Measurements from ENCODE around the gene ARID1A. TPM values are rescaled to one million over a fixed set of nuclear protein-coding genes. Genes with fewer than 3 reads are reported as not detected.

The ARID1A gene
- total and polyA plus RNA-seq, 2 experiments from 2014 or later: 8.2 to 13.4 TPM

DNA sequence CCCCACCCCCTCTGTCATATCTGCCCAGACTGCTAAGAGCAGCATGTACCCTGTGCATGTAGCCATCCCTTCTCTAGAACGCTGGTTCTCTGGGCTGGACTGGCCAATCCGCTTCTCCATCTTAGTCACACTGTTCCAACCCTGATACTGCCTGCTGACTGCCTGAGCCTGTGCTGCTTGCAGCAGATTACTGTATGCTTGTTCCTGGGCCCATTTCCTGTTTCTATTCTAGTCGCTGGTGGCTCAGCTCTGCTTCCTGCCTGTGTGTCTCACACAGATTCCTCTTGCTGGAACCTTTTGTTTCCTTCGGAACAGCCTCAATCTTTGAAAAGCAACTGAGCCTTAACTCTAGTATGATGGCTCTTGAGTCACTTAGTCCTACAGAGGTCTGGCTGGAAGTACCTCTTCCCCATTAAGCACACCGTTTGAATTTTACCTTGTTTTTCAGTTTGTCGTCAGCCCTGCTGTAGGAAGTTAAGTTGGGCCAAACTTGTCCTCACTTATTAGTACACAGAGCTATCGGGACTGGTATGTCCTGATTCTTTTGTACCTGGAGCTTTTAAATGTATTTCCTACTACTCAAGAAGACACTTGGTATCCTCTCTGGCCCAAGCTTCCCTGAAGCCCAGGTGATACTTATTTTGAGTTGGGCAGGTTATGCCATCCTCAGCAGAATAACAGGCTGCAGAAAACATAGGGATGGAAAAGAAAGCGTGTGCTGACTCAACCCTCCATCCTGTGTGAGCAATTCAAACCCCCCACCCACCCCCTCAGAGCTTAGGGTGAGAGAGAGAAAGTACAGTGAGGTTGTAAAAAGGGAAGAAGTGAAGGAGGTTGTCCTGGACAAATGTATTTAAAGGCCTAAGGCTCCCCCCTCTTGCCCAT is 48.5 kb downstream of the ARID1A start:
- H3K79me2 ChIP-seq (ENCODE audit: insufficient read depth): peaks cover 99% of the 10 kb centered on the region
- peak overlapping the region; percentile 29; the same call in 1 of the 2 replicates for H3K9ac ChIP-seq
- H3K36me3 ChIP-seq (ENCODE audit: low read depth): 0 out of 2 replicates have a peak, but pooled peaks cover 4% of the 10 kb centered on the region
- DNase-seq: peak; percentile 83
- in situ Hi-C loops (cut with MboI): no loop called here
- H3K27me3 ChIP-seq (replicated peaks; ENCODE audit: insufficient read depth): no peaks in the 10 kb centered on the region
- H3K9me2 ChIP-seq (ENCODE audit: insufficient read depth): no peaks in the 10 kb centered on the region
- peak overlapping the region; percentile 60 for H3K4me2 ChIP-seq (ENCODE audit: unreplicated experiment)
- peaks cover 24% of the 10 kb centered on the region for H3K4me1 ChIP-seq (ENCODE audit: insufficient read depth)
- H3F3A ChIP-seq (ENCODE audit: insufficient read depth): peaks cover 37% of the 10 kb centered on the region
- H4K20me1 ChIP-seq (ENCODE audit: insufficient read depth): 0 out of 2 replicates have a peak, but pooled peaks cover 4% of the 10 kb centered on the region
- peak overlapping the region; percentile 26; the same call in 1 of the 2 replicates for H3K4me3 ChIP-seq
- H2AFZ ChIP-seq: no peak overlapping the region
- 21 to 29% methylated on average over 7 to 8 of the region's 8 CpGs for WGBS, 2 experiments (ENCODE audit: low coverage in 1 of 2, low lambda C conversion rate in 2 of 2, missing lambda C conversion rate in 2 of 2)
- no peaks in the 10 kb centered on the region for H3K9me3 ChIP-seq (ENCODE audit: low read depth)
- peak overlapping the region; percentile 76 for H3K27ac ChIP-seq
- TF ChIP-seq EZH2phosphoT487 (IDR thresholded peaks at IDR 0.05; ENCODE audit: insufficient read depth, low read depth) (no peak), EZH2 (IDR thresholded peaks at IDR 0.05; ENCODE audit: insufficient read depth, poor library complexity, severe bottlenecking) (no peak)

DNA sequence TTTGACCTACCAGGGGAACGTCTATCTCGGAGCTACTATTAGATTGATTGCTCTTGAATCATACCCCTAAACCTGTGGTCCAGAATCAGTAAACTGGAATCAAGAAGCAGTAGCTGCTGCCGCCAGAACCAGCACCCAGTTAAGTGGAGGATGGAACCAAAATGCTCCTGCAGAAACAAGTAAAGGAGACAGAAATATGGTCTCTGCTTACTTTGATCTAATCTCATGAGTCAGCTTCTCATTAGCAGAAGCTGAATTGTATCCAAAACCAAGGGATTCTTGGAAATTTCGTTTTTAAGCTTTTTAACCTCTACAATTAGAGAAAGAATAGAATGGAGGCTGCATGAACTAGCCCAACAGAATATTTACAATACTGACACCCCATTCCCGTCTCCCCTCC is 49.4 kb downstream of the ARID1A start:
- 0 out of 2 replicates have a peak, but pooled peaks cover 4% of the 10 kb centered on the region for H4K20me1 ChIP-seq (ENCODE audit: insufficient read depth)
- no peaks in the 10 kb centered on the region for H3K9me3 ChIP-seq (ENCODE audit: low read depth)
- H3K4me1 ChIP-seq (ENCODE audit: insufficient read depth): peaks cover 24% of the 10 kb centered on the region
- H3K9me2 ChIP-seq (ENCODE audit: insufficient read depth): no peaks in the 10 kb centered on the region
- WGBS, 2 experiments (ENCODE audit: low coverage in 1 of 2, low lambda C conversion rate in 2 of 2, missing lambda C conversion rate in 2 of 2): 40% methylated on average over 5 of the region's 5 CpGs
- H3K27ac ChIP-seq: peak overlapping the region; percentile 76
- H3K27me3 ChIP-seq (replicated peaks; ENCODE audit: insufficient read depth): no peaks in the 10 kb centered on the region
- peak; percentile 54 for DNase-seq
- H3K36me3 ChIP-seq (ENCODE audit: low read depth): 0 out of 2 replicates have a peak, but pooled peaks cover 12% of the 10 kb centered on the region
- TF ChIP-seq EZH2 (IDR thresholded peaks at IDR 0.05; ENCODE audit: insufficient read depth, poor library complexity, severe bottlenecking) (no peak), EZH2phosphoT487 (IDR thresholded peaks at IDR 0.05; ENCODE audit: insufficient read depth, low read depth) (no peak)
- in situ Hi-C loops (cut with MboI): no loop called here
- peaks cover 37% of the 10 kb centered on the region for H3F3A ChIP-seq (ENCODE audit: insufficient read depth)
- no peak overlapping the region for H2AFZ ChIP-seq
- H3K4me2 ChIP-seq (ENCODE audit: unreplicated experiment): peak overlapping the region; percentile 60
- 0 out of 2 replicates have a peak overlapping the region, but pooled peaks have one; percentile 9 for H3K9ac ChIP-seq
- peak overlapping the region; percentile 2; the same call in 1 of the 2 replicates for H3K4me3 ChIP-seq
- peaks cover 99% of the 10 kb centered on the region for H3K79me2 ChIP-seq (ENCODE audit: insufficient read depth)

DNA sequence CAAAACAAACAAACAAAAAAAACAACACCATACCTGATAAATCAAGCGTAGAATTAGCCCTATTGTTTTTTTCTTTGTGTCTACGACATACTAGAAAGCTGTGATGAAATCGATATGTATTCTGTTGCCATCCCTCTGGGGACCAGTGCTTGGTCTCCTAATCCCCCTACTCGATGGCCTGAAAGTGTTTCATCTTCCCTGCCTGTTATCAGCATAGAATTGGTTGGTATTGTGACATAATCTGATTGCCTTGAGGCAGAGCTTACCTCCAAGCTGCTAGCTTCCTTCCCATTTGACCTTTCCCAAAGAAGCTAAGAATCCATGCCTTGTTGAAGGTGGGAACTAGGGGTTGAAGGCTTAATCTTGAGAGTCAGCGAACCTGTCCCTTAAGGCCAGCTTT is 51.2 kb downstream of the ARID1A start:
- 95 to 98% methylated on average over 5 of the region's 5 CpGs for WGBS, 2 experiments (ENCODE audit: low coverage in 1 of 2, low lambda C conversion rate in 2 of 2, missing lambda C conversion rate in 2 of 2)
- Histone ChIP-seq H4K20me1 (ENCODE audit: insufficient read depth) (no peaks in the 10 kb centered on the region), H3K4me3 (no peak overlapping the region), H3K4me1 (ENCODE audit: insufficient read depth) (peaks cover 24% of the 10 kb centered on the region), H3K36me3 (ENCODE audit: low read depth) (0 out of 2 replicates have a peak, but pooled peaks cover 13% of the 10 kb centered on the region), H3K9ac (no peak overlapping the region), H3K4me2 (ENCODE audit: unreplicated experiment) (no peak overlapping the region), H3K27ac (no peak overlapping the region), H3K9me3 (ENCODE audit: low read depth) (no peaks in the 10 kb centered on the region), H3F3A (ENCODE audit: insufficient read depth) (peaks cover 32% of the 10 kb centered on the region), H3K27me3 (replicated peaks; ENCODE audit: insufficient read depth) (no peaks in the 10 kb centered on the region), H3K79me2 (ENCODE audit: insufficient read depth) (peaks cover 99% of the 10 kb centered on the region), H3K9me2 (ENCODE audit: insufficient read depth) (no peaks in the 10 kb centered on the region), H2AFZ (no peak overlapping the region)
- no peak for DNase-seq
- in situ Hi-C loops (cut with MboI): no loop called here
- no peak for TF ChIP-seq EZH2phosphoT487 (IDR thresholded peaks at IDR 0.05; ENCODE audit: insufficient read depth, low read depth)
- TF ChIP-seq EZH2 (IDR thresholded peaks at IDR 0.05; ENCODE audit: insufficient read depth, poor library complexity, severe bottlenecking): no peak

DNA sequence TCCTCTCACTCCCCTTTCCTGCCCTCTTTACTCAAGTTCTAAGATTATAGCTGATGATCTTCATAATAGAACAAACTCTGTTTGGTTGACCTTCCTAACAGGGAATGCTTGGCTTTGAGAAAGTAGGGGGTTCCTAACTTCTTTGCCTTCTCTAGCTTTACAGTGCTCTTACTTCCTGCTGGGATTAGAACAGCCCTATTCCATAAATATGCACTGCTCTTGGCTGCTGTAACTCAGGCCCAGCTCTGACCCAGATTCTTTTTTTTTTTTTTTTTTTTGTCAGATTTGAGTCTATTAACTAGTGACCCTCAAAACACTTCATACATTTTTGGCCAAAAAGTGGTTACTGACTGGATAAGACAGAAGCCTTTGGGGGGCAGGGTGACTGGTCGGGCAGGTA is 52.5 kb downstream of the ARID1A start:
- H3K27ac ChIP-seq: no peak overlapping the region

More for the DNA sequence above, 52.5 kb downstream of the ARID1A start:
- Histone ChIP-seq H3K9me2 (ENCODE audit: insufficient read depth) (no peaks in the 10 kb centered on the region), H4K20me1 (ENCODE audit: insufficient read depth) (no peaks in the 10 kb centered on the region), H3K4me1 (ENCODE audit: insufficient read depth) (peaks cover 24% of the 10 kb centered on the region), H3K4me2 (ENCODE audit: unreplicated experiment) (no peak overlapping the region), H3K9ac (no peak overlapping the region), H2AFZ (no peak overlapping the region), H3K27me3 (replicated peaks; ENCODE audit: insufficient read depth) (no peaks in the 10 kb centered on the region), H3K79me2 (ENCODE audit: insufficient read depth) (peaks cover 99% of the 10 kb centered on the region), H3F3A (ENCODE audit: insufficient read depth) (peaks cover 27% of the 10 kb centered on the region), H3K36me3 (ENCODE audit: low read depth) (0 out of 2 replicates have a peak, but pooled peaks cover 10% of the 10 kb centered on the region), H3K9me3 (ENCODE audit: low read depth) (no peaks in the 10 kb centered on the region), H3K4me3 (no peak overlapping the region)
- DNase-seq: no peak
- TF ChIP-seq EZH2phosphoT487 (IDR thresholded peaks at IDR 0.05; ENCODE audit: insufficient read depth, low read depth) (no peak), EZH2 (IDR thresholded peaks at IDR 0.05; ENCODE audit: insufficient read depth, poor library complexity, severe bottlenecking) (no peak)
- in situ Hi-C loops (cut with MboI): no loop called here
- 93 to 95% methylated on average over 1 of the region's 1 CpG for WGBS, 2 experiments (ENCODE audit: low coverage in 1 of 2, low lambda C conversion rate in 2 of 2, missing lambda C conversion rate in 2 of 2)
